Activated CD4-positive, alpha-beta T cell treated with anti-CD3 and anti-CD28 coated beads, Interleukin-2, amount 10 ng/mL, durations not matched to agents 7 days and 5 days (primary cell): ENCODE measurements around the gene B3GAT1. TPM values are rescaled to one million over a fixed set of nuclear protein-coding genes. Genes with fewer than 3 reads are reported as not detected.

ENCODE experiments used
- CTCF ChIA-PET: fragments of 350-600 bp; sonication (Branson Sonifier 250); formaldehyde crosslinking; loops from one replicate; lab custom pipeline; 2021; ENCODE audit warnings: antibody characterized with exemption; lab: Charles Lee
- POLR2A ChIA-PET: fragments of 350-600 bp; sonication (Branson Sonifier 250); formaldehyde crosslinking; loops from one replicate; lab custom pipeline; 2021; ENCODE audit warnings: antibody characterized with exemption; lab: Charles Lee
- DNase-seq: peaks from one replicate; pipeline ENCODE4 v3.0.0-alpha.2; 2020
- H3K27ac Mint-ChIP-seq: one replicate; pipeline ENCODE4 v1.8.0; 2021; ENCODE audit warnings: mild to moderate bottlenecking, moderate library complexity, mixed read lengths
- H3K27me3 Mint-ChIP-seq: one replicate; pipeline ENCODE4 v1.8.0; 2021; ENCODE audit warnings: mixed read lengths
- H3K36me3 Mint-ChIP-seq: one replicate; pipeline ENCODE4 v1.8.0; 2021; ENCODE audit warnings: low read depth, mixed read lengths
- H3K4me1 Mint-ChIP-seq: one replicate; pipeline ENCODE4 v1.8.0; 2021; ENCODE audit warnings: mixed read lengths
- H3K4me3 Mint-ChIP-seq: one replicate; pipeline ENCODE4 v1.8.0; 2021; ENCODE audit warnings: mild to moderate bottlenecking, moderate library complexity, mixed read lengths
- H3K9me3 Mint-ChIP-seq: one replicate; pipeline ENCODE4 v1.8.0; 2021; ENCODE audit warnings: mixed read lengths
- total RNA-seq, 2 experiments: library from RNA; stranded (reverse); gene quantifications; one replicate each; pipeline ENCODE4 v1.2.3, GENCODE V29; 2021

B3GAT1 gene
- total RNA-seq, 2 experiments from 2014 or later, result 1.4 to 1.6 TPM

DNA sequence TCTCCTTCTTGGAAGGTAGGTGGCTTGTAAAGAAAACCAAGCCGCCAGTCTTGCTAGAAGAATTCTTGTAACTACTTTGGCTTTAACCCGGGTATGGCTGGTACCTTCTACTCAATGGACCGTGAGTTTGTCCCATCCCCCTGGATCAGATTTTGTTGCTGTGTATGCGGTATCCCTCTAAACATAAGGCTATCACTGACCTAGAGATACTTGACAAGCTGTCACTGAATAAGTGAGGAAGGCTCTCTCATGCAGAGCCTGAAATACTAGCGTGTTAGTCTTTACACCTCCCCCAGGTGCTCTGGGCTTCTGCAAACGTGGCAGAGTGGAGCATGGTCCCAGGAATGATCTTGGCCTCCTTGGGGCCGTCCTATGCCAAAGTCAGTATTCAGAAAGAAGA lies 45.8 kb downstream of the B3GAT1 start:
- H3K27me3 Mint-ChIP-seq, result peaks cover 4% of the 10 kb centered on the region
- H3K4me3 Mint-ChIP-seq, result no peak overlapping the region
- H3K4me1 Mint-ChIP-seq, result peaks cover 9% of the 10 kb centered on the region
- no peaks in the 10 kb centered on the region for H3K36me3 Mint-ChIP-seq
- no peak overlapping the region for H3K27ac Mint-ChIP-seq
- CTCF ChIA-PET, result no interaction called here
- no peaks in the 10 kb centered on the region for H3K9me3 Mint-ChIP-seq
- no peak for DNase-seq
- POLR2A ChIA-PET, result no interaction called here

DNA sequence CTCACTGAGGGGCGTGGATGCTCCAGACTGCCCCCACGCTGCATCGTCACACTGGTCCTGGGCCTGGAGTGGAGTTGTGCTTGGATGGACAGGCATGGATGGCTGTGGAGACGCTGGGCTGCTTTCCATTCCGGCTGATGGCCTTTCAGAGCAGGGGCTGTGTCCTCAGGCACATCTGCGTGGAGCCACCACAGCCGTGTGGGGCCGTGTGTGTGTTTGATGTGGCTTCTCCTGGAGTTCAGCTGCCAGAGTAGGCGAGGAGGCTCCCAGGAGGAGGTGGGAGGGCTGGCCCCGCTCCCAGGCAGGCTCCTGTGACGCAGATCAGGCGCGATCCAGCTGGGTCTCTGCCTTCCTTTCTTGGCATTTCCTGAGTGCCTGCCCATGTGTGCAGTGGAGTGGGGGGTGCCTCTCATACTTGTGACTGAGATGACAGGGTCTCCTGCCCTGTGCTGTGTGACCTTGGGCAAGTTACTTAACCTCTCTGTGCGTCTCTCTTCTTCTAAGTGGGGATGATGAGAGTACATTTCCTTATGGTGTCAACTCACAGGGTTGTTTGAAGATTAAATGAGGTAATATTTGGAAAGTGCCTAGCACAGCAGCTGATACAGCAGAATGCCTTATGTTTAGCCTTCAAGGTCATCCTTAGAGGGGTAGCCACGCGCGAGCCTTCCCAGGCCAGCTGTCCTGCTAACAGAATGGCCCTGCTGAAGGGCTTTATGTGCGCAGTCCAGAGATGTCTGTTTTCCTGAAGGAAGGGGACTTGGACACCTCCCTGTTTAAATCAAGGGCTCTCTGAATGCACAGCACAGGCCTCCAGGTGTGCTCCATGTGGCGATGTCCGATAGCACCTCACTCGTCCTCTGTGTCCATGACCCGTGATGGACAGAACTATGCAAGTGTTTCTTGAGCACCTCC lies 46.8 kb downstream of the B3GAT1 start:
- no peak for DNase-seq
- H3K4me3 Mint-ChIP-seq, result no peak overlapping the region
- H3K9me3 Mint-ChIP-seq, result no peaks in the 10 kb centered on the region
- peaks cover 5% of the 10 kb centered on the region for H3K27me3 Mint-ChIP-seq
- ChIA-PET CTCF (no interaction called here), POLR2A (no interaction called here)
- peaks cover 14% of the 10 kb centered on the region for H3K4me1 Mint-ChIP-seq
- H3K36me3 Mint-ChIP-seq, result no peaks in the 10 kb centered on the region
- H3K27ac Mint-ChIP-seq, result no peak overlapping the region

DNA sequence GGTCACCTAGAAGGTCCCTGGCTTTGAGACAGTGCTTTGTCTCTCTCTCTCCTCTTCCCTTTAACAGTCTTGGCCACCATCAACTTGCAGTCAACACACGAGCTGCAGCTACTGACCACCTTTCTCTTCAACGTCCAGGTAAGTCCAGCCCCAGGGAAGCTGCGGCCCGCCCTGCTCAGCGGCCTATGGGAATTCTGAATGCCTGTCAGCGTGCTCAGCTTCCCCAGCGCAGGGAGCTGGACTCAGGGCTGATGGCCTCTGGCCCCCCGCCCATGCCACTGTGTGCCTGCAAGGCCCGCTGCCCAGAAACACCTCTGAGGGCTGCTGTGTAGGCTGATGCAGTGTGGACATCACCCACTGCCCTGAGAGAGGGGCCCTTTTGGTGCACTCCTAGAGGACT lies 47.8 kb downstream of the B3GAT1 start:
- peaks cover 5% of the 10 kb centered on the region for H3K27me3 Mint-ChIP-seq
- no peak overlapping the region for H3K27ac Mint-ChIP-seq
- no peak for DNase-seq
- H3K4me1 Mint-ChIP-seq, result peaks cover 22% of the 10 kb centered on the region
- CTCF ChIA-PET, result no interaction called here
- no peaks in the 10 kb centered on the region for H3K36me3 Mint-ChIP-seq
- POLR2A ChIA-PET, result no interaction called here
- no peaks in the 10 kb centered on the region for H3K9me3 Mint-ChIP-seq
- H3K4me3 Mint-ChIP-seq, result no peak overlapping the region

DNA sequence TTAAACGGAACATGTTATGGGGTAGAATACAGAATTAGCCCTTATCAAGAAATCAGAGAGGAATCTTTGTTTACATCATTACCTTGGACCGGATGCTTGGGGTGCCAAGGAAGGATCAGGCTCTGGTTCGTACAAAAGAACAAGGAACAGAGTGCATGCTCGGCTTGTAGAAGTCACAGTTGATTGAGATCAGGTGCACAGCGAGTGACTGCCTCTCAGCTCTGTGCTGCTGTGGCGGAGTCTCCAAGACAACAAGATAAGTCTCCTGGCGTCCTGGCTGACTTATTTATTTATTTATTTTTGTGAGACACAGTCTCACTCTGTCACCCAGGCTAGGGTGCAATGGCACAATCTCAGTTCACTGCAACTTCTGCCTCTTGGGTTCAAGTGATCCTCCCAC lies 48.5 kb downstream of the B3GAT1 start:
- Mint-ChIP-seq H3K36me3 (no peaks in the 10 kb centered on the region), H3K4me3 (no peak overlapping the region), H3K9me3 (no peaks in the 10 kb centered on the region), H3K27ac (no peak overlapping the region), H3K4me1 (peaks cover 22% of the 10 kb centered on the region), H3K27me3 (peaks cover 5% of the 10 kb centered on the region)
- CTCF ChIA-PET, result no interaction called here
- POLR2A ChIA-PET, result no interaction called here
- DNase-seq, result no peak

DNA sequence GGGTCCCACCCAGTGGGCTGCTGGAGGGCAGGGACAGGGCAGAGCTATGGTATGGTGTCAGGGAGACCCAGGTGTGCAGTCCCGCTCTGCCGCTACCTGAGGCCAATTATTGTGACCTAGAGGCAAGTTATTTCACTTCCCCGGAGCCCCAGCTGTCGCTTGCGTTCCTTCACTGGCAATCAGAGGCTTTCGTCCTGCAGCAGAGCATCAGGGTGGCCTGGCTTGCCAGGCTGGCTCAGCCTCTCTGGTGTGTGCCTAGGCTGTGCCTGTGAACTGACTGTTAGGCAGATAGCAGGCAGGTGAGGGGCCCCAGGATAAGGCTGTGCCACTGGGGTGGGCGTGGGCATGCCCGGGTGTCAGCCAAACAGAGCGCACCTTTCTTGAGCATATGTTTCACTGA lies 48.9 kb downstream of the B3GAT1 start:
- CTCF ChIA-PET, result no interaction called here
- peaks cover 5% of the 10 kb centered on the region for H3K27me3 Mint-ChIP-seq
- H3K9me3 Mint-ChIP-seq, result no peaks in the 10 kb centered on the region
- no peak overlapping the region for H3K27ac Mint-ChIP-seq
- DNase-seq, result no peak
- no peaks in the 10 kb centered on the region for H3K36me3 Mint-ChIP-seq
- H3K4me1 Mint-ChIP-seq, result peaks cover 22% of the 10 kb centered on the region
- no peak overlapping the region for H3K4me3 Mint-ChIP-seq
- POLR2A ChIA-PET, result no interaction called here

DNA sequence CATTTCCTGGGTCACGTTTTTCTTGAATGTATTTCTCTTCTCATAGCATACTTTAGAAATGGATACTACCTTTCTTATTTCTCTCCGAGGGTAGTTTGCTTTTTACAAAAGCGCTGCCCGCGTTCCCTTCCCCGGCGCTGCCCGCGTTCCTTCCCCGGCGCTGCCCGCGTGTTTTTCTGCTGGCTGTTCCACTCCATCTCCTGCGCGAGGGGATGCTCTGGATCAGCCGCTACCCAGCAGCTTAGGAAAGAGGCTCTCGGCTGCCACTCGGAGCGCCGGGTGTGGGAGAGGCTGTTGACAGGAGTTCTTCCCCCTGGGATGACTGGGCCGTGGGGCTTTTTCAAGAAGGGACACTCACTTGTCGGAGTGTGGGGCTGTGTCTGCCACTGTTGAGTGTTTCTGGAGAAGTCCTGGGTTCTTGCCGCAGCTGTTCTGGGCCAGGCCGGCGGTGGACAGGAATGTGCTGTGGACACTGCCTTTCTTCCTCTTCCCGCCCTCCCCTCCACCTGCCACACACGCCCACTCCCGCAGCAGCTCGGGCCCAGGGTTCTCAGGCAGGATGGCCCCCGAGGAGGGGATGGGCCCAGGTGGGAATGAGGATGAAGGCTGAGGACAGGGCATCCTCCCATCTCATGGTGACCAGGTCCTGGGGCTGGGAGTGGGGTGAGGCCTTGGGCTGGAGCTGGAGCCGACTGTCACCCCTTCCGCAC lies 49.7 kb downstream of the B3GAT1 start:
- Mint-ChIP-seq H3K36me3 (no peaks in the 10 kb centered on the region), H3K4me1 (peaks cover 22% of the 10 kb centered on the region), H3K9me3 (no peaks in the 10 kb centered on the region), H3K27ac (no peak overlapping the region), H3K27me3 (peaks cover 5% of the 10 kb centered on the region), H3K4me3 (no peak overlapping the region)
- ChIA-PET POLR2A (no interaction called here), CTCF (no interaction called here)
- DNase-seq, result no peak

DNA sequence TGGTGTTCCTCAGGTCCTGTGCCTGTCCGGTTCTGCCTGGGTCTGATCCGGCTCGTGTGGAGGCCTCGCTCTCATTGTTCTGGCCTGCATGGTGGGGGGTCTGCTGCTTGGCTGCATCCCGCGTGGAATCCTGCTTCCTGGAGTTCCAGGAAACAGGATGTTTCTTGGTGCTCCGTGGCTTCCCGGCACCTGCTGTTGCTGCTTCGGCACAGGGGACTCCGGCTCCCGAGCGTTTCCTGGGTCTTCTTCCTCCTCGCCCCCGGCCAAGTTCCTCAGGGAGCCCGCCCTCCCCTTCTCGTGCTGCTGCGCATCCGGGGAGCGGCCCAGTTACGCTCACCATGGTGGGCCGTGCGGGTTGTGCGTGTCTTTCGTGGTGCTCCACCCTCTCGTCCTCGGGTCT lies 50.4 kb downstream of the B3GAT1 start:
- H3K4me3 Mint-ChIP-seq, result no peak overlapping the region
- peaks cover 5% of the 10 kb centered on the region for H3K27me3 Mint-ChIP-seq
- no peak for DNase-seq
- H3K27ac Mint-ChIP-seq, result no peak overlapping the region
- H3K36me3 Mint-ChIP-seq, result no peaks in the 10 kb centered on the region
- POLR2A ChIA-PET, result no interaction called here
- CTCF ChIA-PET, result no interaction called here
- peaks cover 22% of the 10 kb centered on the region for H3K4me1 Mint-ChIP-seq
- H3K9me3 Mint-ChIP-seq, result no peaks in the 10 kb centered on the region

DNA sequence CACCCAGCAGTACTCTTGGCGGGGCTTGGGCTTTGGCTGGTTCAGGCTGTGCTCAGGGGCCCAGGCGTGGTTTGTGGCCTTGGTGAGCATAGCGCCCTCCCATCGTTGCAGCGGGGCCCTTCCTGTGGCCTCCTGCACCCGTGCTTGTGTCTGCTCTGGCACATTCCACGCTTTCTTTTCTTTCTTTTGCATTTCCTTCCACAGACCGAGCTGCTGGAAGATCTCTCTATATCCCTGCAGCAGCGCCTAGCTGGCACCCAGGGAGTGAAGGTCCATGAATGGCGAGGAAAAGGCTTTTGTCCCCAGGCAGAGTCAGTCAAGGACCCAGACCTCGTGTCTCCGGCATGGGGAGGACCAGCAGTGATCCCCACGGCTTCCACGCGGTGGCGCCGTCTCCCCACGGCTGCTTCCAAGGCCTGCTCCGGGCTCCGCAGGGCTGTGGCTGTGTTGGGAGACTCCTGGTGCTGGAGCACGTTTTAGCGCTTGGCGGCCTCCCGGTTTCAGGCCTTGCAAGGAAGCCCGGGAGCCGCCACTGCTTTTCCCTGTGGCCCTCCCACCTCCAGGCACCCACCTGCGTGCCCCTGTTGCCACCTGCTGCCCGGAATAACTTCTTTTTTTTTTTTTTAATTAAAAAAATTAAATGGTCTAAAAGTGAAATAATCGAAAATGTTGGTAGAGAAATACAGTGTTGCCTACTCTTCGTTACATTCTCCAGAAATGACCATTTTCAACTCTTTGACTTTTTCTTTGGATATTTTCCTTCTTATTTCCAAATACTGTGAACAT lies 51.8 kb downstream of the B3GAT1 start:
- H3K4me3 Mint-ChIP-seq, result no peak overlapping the region
- POLR2A ChIA-PET, result no interaction called here
- peak overlapping the region; percentile 48 for H3K27ac Mint-ChIP-seq

DNA sequence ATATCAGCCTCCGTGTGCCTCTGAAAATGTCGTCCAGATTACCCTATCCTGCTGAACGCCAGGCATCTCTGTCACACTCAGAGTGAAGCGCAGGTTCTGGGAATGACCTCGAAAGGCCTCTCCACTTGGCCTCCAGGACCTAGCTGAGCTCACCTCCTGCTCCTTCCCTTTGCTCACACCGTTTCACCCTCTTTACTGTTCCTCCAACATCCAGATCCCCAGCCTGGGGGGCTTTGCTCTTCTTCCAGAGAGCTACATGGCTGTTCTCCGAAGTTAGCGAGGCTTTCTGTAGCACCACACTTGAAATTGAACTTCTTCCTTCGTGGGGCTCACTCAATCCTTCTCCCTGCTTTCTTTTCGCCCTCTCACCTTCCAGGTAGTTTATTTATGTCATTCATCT lies 52.4 kb downstream of the B3GAT1 start:
- Mint-ChIP-seq H3K4me3 (no peak overlapping the region), H3K27me3 (peaks cover 9% of the 10 kb centered on the region), H3K36me3 (no peaks in the 10 kb centered on the region), H3K4me1 (peaks cover 22% of the 10 kb centered on the region), H3K9me3 (no peaks in the 10 kb centered on the region), H3K27ac (peak overlapping the region; percentile 48)
- no peak for DNase-seq
- ChIA-PET CTCF (interaction anchor here (1.0 to 1.6 kb wide), 2 partner anchors 9 to 16 kb away, joined by 3 to 6 read pairs; no protein-coding TSS in a partner anchor), POLR2A (no interaction called here)

More for the DNA sequence above, 51.8 kb downstream of the B3GAT1 start:
- CTCF ChIA-PET, result interaction anchor here (1.0 to 1.6 kb wide), 2 partner anchors 10 to 17 kb away, joined by 3 to 6 read pairs; no protein-coding TSS in a partner anchor
- peak; percentile 81 for DNase-seq
- Mint-ChIP-seq H3K4me1 (peaks cover 22% of the 10 kb centered on the region), H3K27me3 (peaks cover 5% of the 10 kb centered on the region), H3K9me3 (no peaks in the 10 kb centered on the region), H3K36me3 (no peaks in the 10 kb centered on the region)

DNA sequence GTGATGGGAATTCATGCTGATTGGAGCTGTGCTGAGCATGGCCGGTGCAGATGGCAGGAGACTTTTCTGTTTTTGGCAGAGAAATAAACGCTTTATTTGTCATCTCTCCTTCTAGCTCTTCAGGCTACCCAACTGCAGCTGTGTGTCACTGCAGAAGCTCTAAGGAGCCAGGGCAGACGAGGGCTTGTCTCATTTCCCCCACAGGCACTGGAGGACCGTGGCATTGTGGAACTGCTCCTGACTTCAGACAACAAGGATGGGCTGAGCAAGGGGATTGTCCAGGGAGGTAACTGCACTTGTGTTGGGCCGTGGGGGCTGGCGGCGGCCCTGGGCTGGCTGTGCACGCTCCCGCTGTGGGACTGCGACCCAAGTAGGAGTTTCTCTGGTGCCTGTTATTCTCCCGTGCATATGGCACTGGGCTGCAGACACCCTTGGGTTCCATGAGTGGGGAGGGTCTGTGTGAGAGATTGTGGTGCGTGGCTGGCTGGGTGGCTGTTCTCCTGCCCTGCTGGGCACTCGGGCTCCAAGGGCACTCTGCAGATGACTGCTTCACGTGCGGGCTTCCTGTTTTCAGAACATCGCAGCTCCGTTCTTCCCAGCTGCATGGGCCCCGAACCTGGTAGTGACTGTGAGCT lies 53.1 kb downstream of the B3GAT1 start:
- Mint-ChIP-seq H3K4me3 (no peak overlapping the region), H3K36me3 (no peaks in the 10 kb centered on the region), H3K27ac (no peak overlapping the region), H3K9me3 (no peaks in the 10 kb centered on the region), H3K4me1 (peaks cover 22% of the 10 kb centered on the region), H3K27me3 (peaks cover 9% of the 10 kb centered on the region)
- CTCF ChIA-PET, result interaction anchor here (1.0 to 1.6 kb wide), 4 partner anchors 9 to 83 kb away, joined by 3 to 6 read pairs (median 4); partner anchors contain the start of gene GLB1L3
- POLR2A ChIA-PET, result no interaction called here
- DNase-seq, result no peak

DNA sequence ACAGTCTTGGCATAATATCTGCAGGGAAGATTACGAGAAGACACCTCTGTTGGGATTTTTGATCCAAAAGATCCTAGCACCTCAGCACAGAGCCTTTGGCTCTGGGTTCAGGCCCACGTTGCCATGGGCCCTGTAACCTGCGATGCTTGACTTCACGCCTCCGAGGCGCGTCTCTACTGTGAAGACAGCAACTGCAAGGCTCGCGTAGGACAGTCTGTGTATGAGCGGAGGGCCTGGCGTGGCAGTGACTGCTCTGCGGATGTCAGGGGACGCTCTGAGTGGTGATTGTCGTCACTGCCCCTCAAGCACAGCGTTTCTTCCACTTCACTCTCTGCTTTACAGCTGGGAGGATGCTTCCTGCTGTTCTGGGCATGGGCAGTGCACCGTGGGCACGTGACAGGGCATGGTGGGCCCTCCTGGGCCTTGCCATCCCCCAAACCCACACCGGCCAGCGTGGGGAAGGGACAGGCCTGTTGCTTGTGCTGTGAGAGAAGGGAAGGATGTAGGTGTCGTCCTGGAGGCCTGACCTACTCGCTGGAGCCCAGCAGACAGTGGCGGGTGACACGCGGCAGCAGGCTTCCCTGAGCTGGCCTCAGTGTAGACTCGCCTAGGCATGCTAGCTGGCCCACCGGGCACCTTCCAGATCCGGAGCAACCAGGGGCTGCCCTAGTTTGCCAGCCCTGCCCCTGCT lies 53.7 kb downstream of the B3GAT1 start:
- Mint-ChIP-seq H3K4me3 (no peak overlapping the region), H3K36me3 (no peaks in the 10 kb centered on the region), H3K27me3 (peaks cover 9% of the 10 kb centered on the region), H3K27ac (no peak overlapping the region), H3K4me1 (peaks cover 22% of the 10 kb centered on the region), H3K9me3 (no peaks in the 10 kb centered on the region)
- no peak for DNase-seq
- ChIA-PET CTCF (interaction anchor here (1.0 to 1.4 kb wide), 2 partner anchors 10 to 82 kb away, joined by 4 to 5 read pairs; partner anchors contain the start of gene GLB1L3), POLR2A (no interaction called here)

DNA sequence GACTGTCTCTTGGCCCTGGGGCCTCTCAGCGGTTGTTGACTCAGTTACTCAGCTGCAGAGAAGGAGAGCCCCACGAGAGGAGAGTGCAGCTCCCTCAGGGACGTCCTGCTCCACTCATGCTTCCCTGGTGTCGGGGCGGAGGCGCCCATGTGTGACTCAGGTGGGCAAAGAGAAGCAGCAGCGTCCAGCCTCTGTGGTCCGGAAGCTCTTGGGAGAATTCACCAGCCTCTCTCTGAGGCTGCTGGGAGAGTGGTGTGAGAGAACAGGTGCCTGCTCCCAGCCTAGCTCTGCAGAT lies 54.5 kb downstream of the B3GAT1 start:
- H3K27me3 Mint-ChIP-seq, result peaks cover 9% of the 10 kb centered on the region
- no peak overlapping the region for H3K27ac Mint-ChIP-seq
- ChIA-PET CTCF (no interaction called here), POLR2A (no interaction called here)
- H3K4me1 Mint-ChIP-seq, result peaks cover 22% of the 10 kb centered on the region
- H3K9me3 Mint-ChIP-seq, result no peaks in the 10 kb centered on the region
- H3K4me3 Mint-ChIP-seq, result no peak overlapping the region
- no peaks in the 10 kb centered on the region for H3K36me3 Mint-ChIP-seq
- DNase-seq, result no peak
